CD4-positive, alpha-beta T cell treated with Interleukin-4 for 1 hour (primary cell): Measurements from ENCODE around the gene KRT33B.
"Not testable (repeated sequence)": the region's sequence is repeated elsewhere in the genome, so short reads cannot be mapped to it uniquely, and the experiment has no call there.

ENCODE experiments used
- DNase-seq, 2 donors: peaks; one replicate each; pipeline ENCODE4 v3.0.0-alpha.2; 2020 to 2022

Gene KRT33B

DNA sequence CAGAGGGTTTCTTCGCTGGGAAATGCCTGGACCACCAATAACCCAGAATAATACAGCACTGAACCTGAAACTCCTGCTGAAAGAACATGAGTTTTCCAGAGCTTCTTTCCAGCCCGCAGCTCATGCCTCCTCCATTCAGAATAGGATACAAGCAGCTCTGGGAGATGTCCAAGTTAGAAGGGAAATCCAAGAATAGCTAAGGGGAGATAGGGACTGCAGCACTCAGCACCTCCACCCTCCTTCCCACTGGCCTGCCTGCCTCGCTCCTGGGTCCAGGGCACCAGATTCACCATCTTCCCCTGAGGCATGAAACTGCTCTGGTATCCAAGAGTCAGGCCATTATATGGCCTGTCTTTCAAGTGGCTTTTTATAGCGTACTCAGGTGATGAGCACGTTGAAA is 23.7 kb upstream of the KRT33B start:
- no peak for DNase-seq

GRCh38 chr17:41392278-41392677 is 22.7 kb upstream of the KRT33B start:
- DNase-seq = no peak

DNA sequence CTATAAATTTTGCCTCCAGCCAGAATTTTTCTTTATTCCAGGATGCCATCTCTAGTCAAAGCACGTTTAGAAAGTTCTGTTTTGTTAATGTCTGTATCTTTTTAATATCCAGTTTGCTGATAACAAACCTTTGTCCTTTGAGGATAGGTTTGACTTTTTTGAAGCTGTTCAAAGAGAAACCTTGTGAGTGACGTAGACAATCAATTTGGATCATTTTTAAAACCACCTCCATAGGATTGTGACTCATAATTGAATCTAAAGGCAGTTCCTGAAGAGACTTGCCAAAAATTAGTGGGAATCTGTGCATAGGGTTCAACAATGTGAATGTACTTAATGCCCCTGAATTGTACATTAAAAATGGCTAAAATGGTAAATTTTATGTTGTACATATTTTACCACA is 21.9 kb upstream of the KRT33B start:
- DNase-seq = no peak

DNA sequence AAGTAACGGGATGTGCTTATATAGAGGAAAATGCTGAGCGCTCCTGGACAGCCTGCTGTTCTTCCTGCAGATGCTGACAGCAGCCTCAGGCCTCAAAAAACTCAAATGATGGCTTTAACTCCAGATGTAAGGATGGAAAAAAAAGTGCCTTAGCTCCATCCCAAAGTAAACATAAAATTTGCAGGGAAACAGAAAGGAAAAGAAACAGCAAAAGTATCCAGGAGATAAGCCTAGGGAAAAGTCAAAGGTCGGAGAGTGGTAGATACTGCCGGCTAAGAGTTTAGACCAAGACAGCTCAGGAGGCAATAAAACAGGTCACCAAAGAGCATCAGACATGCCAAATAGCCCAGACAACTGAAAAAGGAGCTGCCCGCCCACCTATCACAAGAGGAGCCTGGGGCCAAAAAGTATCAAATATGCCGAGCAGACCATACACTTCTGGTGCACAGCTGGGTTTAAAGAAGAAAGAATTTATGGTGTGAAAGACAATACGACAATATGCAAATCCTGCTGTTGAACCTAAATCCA is 20.9 kb upstream of the KRT33B start:
- no peak for DNase-seq

- DNase-seq = no peak
Observed at GRCh38 chr17:41387670-41388069, 18.1 kb upstream of the KRT33B start.

DNA sequence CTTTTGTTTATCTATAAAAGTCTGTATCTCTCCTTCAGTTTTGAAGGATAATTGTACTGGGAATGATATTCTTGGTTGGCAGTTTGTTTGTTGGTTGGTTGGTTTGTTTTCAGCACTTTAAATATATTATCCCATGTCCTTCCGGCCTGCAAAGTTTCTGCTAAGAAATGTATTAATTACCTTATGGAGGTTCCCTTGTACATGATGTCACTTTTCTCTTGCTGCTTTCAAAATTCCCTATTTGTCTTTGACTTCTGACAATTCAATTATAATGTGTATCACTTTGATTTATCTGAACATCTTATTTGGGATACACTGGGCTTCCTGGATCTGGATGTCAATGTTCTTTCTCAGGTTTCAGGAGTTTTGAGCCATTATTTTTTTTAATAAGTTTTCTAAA is 16.6 kb upstream of the KRT33B start:
- no peak for DNase-seq

DNA sequence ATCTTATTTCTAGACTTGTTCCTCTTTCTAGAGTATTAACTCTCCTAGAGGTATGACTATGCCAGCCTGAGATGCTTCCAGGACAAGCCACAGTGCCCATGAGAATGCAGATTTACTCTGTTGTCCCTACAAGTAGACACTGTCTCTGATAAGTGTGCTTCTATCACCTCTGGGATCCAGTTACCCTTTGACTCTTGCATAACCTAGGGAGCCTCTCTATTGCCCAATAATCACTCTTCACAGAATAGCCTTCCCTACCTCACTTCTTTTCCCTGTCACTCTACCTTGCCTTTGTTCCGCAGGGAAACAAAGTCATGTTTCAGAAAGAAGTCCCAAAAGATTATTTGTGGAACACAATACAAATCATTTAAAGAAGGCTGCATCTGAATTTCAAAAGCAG is 14.1 kb upstream of the KRT33B start:
- DNase-seq = no peak

DNA sequence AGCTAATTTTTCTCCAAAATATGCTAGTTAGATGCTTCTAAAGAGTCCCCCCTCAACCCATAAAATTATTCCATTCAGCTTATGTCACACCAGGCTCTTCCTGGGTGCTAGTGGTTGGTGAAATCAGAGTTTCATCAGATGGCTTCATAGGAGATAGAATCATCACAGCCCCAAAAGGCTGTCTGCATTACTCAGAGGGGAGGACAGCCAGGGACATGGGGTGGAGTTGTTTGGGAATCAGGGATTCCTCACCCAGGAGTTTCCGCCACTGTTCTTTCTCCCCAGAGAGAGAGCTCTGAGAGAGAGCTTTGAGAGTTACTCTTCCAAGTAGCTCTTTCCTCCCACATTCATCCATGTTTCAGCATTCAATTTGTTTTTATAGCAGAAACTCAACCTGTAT is 12.8 kb upstream of the KRT33B start:
- no peak for DNase-seq

DNA sequence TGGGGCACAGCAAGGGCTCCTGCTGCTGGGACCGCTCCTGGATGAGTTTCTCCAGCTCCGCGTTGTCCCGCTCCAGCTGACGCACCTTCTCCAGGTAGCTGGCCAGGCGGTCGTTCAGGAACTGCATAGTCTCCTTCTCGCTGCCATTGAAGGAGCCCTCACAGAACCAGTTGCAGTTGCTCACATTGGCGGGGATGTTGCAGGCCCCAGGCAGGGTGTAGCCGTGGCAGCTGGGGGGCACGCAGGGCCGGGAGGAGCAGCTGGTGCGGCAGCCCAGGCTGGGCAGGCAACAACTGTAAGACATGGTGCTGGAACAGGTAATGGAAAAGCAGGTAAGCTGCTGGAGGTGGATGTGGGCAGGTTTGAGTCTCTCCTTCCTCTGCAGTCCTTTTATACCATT is 12.3 kb upstream of the KRT33B start, which contains the start of gene KRT34:
Gene KRT34 (minus strand): TSS at position 364 of the 400 bp plus-strand sequence. CDS start 60 bp downstream, at position 304.
- not testable (repeated sequence) for DNase-seq

DNA sequence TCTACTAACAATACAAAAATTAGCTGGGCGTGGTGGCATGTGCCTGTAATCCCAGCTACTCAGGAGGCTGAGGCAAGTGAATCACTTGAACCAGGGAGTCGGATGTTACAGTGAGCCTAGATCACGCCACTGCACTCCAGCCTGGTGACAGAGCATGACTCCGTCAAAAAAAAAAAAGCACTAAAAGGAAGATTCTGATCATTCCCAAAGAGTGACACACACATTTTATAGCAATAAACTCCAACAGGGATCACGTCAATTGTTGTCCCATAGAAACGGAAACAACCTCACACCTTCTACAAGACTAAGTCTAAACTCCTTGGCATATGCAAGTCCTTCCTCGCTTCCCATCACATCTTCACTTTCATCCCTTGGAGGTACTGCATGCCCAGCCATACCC is 10.5 kb upstream of the KRT33B start:
- not testable (repeated sequence) for DNase-seq

DNA sequence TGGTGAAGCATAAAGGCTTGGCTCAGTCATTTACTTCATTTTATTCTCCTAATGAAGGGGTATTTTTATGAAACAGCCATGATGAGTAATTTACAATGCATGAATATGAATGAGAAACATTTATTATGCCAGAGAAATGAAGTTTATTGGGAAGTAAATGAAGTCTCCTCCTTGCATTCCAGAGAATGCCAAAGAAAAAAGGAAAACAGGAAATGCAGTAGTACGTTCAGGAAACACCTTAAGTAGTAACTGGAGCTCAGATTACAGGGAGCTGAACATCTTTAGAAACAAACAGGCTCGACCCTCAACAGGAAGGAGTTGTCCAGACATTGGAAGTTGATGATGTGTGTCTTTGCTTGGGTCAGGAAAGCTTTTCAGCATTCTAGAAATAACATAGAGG is 7.9 kb upstream of the KRT33B start:
- DNase-seq = no peak

GRCh38 chr17:41369023-41369422 is 590 bp downstream of the KRT33B start:
- DNase-seq = no peak

- no peak for DNase-seq
Observed at GRCh38 chr17:41367426-41368075, 2.1 kb downstream of the KRT33B start.

DNA sequence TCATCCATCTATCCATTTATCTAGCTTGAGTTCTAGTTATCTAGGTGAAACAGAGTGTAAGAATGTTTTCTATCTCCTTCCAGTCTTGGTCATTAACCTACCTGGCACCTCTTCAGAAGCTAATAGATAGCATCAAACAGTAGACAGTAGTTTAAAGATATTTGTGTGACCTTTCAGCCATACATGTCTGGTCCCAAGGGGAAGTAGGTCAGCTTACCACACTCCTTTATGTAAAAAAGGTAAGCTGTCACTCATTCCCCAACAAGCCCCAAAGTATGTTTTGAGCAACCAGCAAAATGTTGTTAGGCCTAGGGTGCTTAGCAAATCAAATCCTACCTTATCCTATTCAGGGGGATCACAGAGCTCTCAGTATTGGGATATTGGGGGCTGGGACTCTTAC is 3.5 kb downstream of the KRT33B start:
- no peak for DNase-seq

DNA sequence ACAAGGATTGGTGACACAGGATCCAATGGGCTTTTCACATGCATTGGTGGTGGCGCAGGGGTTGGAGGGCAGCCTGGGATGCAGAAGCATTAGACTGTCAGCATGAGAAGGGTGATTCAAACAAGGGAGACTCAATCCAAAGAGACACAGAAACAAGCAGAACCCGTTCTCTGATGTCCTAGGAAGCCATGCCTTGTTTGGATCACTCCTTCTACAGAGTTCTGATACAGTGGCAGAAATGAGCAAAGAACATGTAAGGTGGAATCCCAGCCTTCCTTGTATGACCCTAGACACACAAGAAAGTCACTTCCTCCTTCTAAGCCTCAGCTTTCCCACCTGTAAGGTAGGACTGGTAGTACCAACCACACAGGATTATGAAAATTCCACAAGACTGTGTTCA is 5.7 kb downstream of the KRT33B start:
- no peak for DNase-seq

GRCh38 chr17:41360296-41360995 is 9.2 kb downstream of the KRT33B start:
- no peak for DNase-seq

- DNase-seq = no peak
Observed at GRCh38 chr17:41354536-41354935, 15.1 kb downstream of the KRT33B start.

GRCh38 chr17:41352597-41353366 is 16.8 kb downstream of the KRT33B start:
- DNase-seq = no peak

GRCh38 chr17:41351177-41351576 is 18.4 kb downstream of the KRT33B start:
- DNase-seq = no peak

GRCh38 chr17:41350381-41350878 is 19.2 kb downstream of the KRT33B start, which contains the start of gene KRT33A:
Gene KRT33A (minus strand): TSS chr17:41350828. CDS start chr17:41350767, 61 bp downstream.
- DNase-seq = not testable (repeated sequence)

- DNase-seq = no peak
Observed at GRCh38 chr17:41347869-41348760, 21.5 kb downstream of the KRT33B start.

GRCh38 chr17:41346421-41346820 is 23.2 kb downstream of the KRT33B start:
- DNase-seq = not testable (repeated sequence)
